Right hindlimb (tissue), 1 donor: ENCODE data around the gene CTTNBP2.

Source experiments
- DNase-seq: peaks from one replicate; pipeline ENCODE4 v3.0.0-alpha.2; 2018

The CTTNBP2 gene

DNA sequence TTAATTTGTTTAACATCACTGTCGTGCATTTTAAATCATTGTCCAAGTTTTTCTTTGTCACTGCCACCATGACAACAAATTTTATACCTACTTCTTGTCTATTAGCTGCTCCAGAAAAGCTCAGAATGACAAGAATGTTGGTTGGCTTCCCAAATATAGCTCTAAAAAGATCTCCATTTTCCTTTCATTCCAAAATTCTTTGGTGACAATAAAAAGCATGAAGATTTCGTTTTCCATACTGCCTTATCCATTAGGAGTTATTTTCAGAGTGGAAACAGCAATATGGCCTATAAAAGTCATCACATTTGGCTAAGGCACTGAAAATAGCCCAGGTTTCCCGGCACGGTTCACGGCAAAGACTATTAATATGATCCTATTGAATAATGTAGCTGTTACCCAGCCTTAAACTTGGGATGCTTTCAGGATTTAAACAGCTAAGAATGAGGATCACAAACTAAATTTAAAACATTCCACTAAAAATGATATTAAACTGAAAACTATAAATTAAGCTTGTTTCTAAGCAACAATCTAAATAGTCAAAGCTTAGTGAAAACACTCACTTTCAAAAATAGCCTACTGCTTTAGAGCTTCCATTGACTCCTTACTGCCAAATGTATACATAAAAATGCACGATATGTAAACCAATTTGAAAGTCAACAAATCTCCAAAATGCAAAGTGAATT is 2.7 kb downstream of the CTTNBP2 start:
- DNase-seq: no peak

GRCh38 chr7:117869374-117869773 is 3.9 kb downstream of the CTTNBP2 start:
- DNase-seq: no peak

DNA sequence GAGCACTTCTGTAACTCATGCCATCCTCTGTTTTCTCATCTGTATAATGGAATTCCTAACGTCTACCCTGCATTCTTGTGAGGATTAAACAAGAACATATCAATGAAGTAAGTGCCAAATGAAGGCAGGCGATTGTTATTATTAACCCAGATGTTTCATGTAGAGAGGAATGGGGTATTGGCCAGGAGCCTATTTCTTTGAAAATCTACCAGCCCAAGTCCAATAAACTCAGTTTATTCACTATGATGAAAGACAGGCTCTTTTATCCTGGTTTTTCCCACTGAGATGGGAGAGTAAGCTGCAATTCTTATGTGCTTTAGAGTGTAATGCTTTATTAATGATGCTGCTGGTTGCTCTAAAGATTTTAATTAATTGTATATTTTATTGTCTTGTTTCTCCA is 9.6 kb downstream of the CTTNBP2 start:
- no peak for DNase-seq

GRCh38 chr7:117862378-117862777 is 10.9 kb downstream of the CTTNBP2 start:
- DNase-seq: no peak

DNA sequence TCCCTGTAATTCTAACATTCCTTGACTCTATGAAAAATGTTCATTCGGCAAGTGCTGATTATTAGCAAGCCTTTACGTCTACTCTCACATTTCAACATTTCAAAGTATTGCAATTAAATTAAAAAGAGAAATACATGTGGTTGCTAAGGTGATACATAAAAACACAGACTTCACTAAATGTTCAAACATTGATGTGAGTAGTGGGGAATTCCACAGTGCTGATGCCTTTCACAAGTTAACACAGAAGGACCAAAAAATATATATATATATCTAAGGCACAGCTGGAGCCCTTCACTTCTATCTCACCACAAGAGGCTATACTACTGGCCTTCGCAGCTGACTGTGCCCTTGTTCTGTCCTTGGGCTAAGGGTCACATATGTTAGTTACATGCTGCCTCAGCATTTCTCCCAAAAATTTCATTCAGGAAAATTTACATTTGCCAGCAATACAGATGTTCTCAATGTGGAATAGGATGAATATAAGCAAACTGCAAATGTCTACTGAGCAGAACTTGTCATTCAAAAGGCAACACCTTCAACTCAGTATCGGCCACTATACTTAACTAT is 13.9 kb downstream of the CTTNBP2 start:
- no peak for DNase-seq

GRCh38 chr7:117858712-117859111 is 14.5 kb downstream of the CTTNBP2 start:
- no peak for DNase-seq

- no peak for DNase-seq
These were observed 15.5 kb downstream of the CTTNBP2 start for GRCh38 chr7:117857718-117858117.

GRCh38 chr7:117856196-117856595 is 17.0 kb downstream of the CTTNBP2 start:
- no peak for DNase-seq

DNA sequence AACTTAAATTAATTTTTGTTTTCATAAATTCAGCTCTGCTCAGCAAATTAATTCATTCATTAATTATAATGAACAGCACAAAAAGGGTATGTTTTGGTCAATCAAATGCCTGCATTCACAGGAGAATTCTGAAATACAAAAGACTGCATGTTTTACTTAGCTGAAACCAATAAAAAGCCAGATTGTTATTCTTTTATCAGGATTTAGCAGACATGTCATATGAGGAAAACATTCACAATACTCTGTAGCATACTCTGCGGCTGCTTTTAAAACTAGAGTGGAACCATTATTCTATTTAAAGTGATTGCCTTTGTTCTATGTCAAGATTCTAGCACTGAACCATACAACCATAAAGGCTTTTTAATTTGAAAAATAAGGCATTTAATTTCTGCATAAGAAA is 19.1 kb downstream of the CTTNBP2 start:
- DNase-seq: no peak

DNA sequence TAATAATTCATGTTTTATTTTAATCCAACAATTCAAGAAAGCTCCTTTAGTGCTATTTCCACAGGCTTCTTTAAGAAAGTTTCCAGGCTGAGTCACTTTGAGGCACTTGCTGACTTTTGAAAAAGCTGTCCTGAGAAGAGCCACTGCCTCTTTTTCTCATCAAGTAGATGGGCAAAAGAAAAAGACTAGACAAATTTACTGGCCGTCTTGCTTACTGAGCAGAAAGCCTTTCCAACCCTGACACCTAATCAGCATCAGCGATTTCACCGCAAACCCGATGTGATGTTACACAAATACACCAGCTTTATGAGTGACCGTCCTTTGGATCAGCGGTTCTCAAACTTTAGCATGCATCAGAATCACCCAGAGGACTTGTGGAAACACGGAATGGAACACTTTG is 24.3 kb downstream of the CTTNBP2 start:
- no peak for DNase-seq

GRCh38 chr7:117844678-117845077 is 28.6 kb downstream of the CTTNBP2 start:
- DNase-seq: no peak

GRCh38 chr7:117841611-117842010 is 31.6 kb downstream of the CTTNBP2 start:
- no peak for DNase-seq

DNA sequence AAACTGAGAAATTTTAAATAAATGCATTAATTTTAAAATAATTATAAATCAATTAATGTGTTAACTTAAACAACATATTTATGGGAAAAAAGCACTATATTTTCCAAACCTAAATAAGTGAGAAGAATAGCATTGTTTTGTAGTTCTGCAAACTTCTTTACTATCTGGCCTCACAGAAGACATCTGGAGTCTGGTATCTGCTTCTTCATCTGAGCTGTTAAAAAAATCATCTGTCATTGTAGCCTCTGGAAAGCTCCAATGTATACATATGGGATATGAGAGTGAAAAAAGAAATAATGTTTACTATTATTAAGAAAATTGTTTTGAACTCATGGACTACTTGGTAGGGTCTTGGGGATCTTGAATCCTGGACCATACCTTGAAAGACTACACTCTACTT is 32.2 kb downstream of the CTTNBP2 start:
- DNase-seq: no peak

GRCh38 chr7:117839507-117839906 is 33.7 kb downstream of the CTTNBP2 start:
- no peak for DNase-seq

- no peak for DNase-seq
These were observed 35.4 kb downstream of the CTTNBP2 start for GRCh38 chr7:117837841-117838240.

DNA sequence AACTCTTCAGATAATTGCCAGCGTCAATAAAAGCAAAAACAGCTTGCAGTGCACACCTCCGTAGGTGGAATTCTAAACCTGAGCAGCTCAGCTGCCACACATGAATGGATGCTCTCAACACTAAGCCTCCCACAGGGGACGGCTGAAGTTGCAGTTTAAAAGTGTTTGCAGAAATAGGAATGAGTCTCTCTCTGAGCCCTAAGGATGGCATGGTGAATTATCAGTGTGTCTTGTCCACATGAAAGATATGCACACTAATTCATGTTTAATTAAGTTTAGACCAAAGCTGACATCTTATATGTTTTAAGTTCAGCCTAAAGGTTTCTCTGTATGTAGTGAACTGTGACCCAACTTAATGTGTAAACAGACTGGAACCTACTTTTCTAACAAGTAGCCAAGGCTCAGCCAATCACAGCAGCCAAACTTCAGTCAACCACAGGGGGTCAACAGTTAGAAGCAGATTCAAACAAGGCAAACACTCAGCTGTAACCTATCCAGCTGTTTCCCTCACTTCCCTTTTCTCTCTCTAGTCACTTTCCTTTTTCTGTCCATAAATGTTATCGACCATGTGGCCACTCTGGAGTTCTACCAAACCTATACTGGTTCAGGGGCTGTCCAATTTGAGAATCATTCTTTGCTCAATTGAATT is 38.1 kb downstream of the CTTNBP2 start:
- no peak for DNase-seq

- no peak for DNase-seq
These were observed 42.8 kb downstream of the CTTNBP2 start for GRCh38 chr7:117830422-117830954.

DNA sequence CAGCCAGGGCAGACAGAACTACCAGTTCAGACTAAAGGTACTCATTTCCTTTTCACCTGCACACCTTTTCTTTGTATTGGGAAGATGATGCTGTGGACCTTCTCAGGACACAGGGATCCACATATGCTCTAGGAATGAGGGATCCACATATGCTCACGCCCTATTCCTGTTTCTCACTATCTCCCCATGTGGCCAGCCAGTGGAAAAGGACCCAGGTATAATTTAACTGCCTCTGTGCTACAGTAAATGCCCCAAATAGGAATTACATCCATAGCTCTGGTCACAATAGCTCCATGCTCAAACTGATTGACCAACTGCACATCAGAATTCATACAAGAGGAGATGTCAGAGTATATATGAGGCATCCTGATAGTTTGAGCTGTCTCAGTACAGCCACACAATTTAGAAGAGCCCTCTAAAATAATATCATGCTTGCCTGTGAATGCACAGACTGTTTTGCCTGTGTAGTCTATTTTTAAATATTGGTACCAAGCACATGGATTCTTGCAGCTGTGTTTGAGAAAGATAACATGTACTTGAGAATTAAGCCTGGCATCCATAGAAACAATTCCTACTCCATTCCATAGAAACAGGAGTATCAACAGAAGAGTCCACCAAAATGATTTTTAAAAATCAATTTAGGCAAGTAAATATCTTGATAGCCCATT is 43.7 kb downstream of the CTTNBP2 start:
- no peak for DNase-seq

DNA sequence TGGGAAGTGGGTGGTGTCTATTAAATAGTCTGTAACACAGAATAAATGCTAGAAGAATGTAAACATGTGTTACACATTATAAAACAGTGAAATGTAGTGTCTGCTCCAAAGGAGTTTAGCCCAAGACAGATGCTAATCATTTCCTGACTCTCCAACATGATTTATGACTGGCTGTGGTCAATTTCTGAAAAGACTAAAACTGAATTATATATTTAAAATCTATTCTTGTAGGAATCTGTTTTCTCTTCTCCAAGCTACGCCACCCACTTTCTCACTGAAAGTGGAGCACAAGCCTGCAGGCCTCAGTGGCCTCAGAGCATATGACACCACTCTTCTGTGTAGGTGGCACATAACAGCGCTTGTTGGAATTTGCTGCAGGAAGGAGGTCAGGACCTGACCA is 44.4 kb downstream of the CTTNBP2 start:
- DNase-seq: no peak

DNA sequence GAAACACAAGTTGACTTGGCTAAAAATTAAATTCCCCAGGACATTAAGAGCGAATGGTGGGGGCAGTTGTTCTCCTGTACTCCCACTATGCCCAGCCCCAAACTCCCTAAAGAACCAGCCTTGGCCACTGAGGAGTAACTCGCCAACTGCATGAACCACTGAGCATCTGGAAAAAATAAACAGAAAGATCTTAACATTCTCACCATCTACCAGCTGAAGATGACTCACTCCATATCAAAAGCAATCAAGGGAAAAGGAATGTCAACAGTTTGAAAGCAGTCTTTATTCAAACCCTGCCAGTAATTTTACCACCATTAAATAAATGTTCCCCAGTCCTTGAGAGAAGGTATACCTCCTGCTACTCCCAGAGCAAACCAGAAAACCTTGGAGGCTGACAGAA is 45.4 kb downstream of the CTTNBP2 start:
- no peak for DNase-seq

DNA sequence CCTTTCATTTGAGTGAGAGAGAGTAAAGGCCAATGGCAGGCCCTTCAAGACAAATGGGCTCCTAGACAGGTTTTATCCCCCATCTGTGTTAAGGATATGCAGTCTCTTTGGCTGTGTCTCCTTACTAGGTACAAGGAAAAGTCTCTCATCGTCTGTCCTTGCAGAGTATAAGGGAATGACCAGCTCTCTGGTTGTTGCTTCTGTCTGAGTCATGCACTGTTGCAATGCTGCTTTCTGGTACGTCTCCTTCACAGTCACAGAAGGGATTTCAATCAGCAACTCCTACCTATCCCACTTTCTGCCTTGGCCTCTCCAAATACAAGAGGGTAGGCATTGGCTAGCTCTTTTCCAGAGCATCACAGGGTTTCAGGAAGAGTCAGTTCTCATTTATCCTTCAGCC is 48.1 kb downstream of the CTTNBP2 start:
- no peak for DNase-seq

DNA sequence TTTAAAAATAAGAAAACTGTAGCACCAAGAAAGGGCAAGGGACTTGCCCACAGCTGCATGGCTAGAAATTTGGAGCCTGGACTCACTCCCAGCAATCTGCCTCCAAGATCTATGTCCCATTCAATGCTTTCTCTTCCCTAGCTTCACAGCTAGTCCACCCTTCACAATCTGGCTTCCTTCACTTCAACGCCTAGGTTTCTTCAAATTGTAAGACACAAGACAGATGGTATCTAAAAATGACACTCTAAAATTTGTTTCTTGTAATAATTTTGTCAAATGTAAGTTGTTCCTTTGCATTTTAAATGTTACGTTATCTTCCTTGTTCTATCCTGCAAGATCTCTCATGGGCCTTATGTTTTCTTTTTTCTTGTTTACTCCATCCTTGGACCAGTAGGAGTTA is 48.6 kb downstream of the CTTNBP2 start:
- no peak for DNase-seq

- DNase-seq: no peak
These were observed 53.7 kb downstream of the CTTNBP2 start for GRCh38 chr7:117819558-117819957.

GRCh38 chr7:117818232-117818631 is 55.0 kb downstream of the CTTNBP2 start:
- DNase-seq: no peak
